Central memory CD8-positive, alpha-beta T cell (primary cell): ENCODE data around the gene EIF5AL1.
"Not testable (repeated sequence)": the region's sequence is repeated elsewhere in the genome, so short reads cannot be mapped to it uniquely, and the experiment has no call there.

Source experiments
- ATAC-seq: fragments of 150-1000 bp; cut with Tn5 transposase; replicated peaks from 2 replicates; pipeline ENCODE4 v1.10.0; 2022; ENCODE audit warnings: mild to moderate bottlenecking, moderate FRiP score, moderate number of reproducible peaks; ENCODE audit not compliant: poor library complexity, severe bottlenecking; ENCODE audit errors: extremely low read depth
- DNase-seq, 2 donors: peaks; one replicate each; pipeline ENCODE4 v3.0.0; 2021; ENCODE audit warnings: low spot score in 2 of 2
- H3K27ac Mint-ChIP-seq: one replicate; pipeline ENCODE4 v1.8.0; 2022; ENCODE audit warnings: low read depth, mild to moderate bottlenecking, moderate library complexity, mixed read lengths
- H3K27me3 Mint-ChIP-seq: one replicate; pipeline ENCODE4 v1.8.0; 2022; ENCODE audit warnings: mixed read lengths
- H3K36me3 Mint-ChIP-seq: one replicate; pipeline ENCODE4 v1.8.0; 2022; ENCODE audit warnings: mild to moderate bottlenecking, moderate library complexity, mixed read lengths; ENCODE audit not compliant: insufficient read depth
- H3K4me1 Mint-ChIP-seq: one replicate; pipeline ENCODE4 v1.8.0; 2022; ENCODE audit warnings: mixed read lengths
- H3K4me3 Mint-ChIP-seq: one replicate; pipeline ENCODE4 v1.8.0; 2022; ENCODE audit warnings: mild to moderate bottlenecking, moderate library complexity, mixed read lengths
- H3K9me3 Mint-ChIP-seq: one replicate; pipeline ENCODE4 v1.8.0; 2022; ENCODE audit warnings: mixed read lengths

Gene EIF5AL1

DNA sequence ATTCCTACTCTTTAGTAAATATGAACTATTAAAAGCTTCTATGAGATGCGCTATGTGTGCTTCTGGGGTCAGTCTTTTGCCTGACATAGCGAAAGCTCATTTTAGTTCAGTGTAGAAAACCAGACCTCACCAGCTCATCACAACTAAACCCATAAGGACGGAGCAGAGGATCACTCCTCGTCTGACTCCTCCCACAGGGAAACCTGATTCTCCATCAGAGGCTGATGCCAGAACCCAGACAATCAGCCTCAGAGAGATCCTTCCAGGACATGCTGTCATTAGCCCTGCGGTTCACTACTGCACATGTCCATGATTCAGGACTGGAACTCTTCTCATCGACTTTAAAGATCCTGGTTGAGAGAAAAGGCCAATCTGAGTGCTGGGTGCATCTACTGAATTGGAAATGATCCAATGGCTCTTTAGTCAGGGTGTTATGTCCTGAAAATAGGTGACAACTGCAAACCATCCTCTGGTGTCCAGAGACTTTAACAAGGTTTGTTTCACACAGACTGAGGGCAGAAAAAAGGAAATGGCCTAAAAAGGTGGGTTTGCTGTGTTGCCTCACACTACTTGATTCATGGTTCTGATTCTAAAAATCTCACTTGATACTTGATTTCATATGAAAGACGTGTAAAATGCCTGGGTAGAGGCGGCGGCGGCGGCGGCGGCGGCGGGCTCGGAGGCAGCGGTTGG is at the start of gene EIF5AL1:
Gene EIF5AL1, plus strand, starts transcription at position 643 of the 693 bp plus-strand sequence. CDS start 117 bp downstream, outside the sequence.
- H3K27me3 Mint-ChIP-seq, H3K4me1 Mint-ChIP-seq, H3K9me3 Mint-ChIP-seq: not testable (repeated sequence)

DNA sequence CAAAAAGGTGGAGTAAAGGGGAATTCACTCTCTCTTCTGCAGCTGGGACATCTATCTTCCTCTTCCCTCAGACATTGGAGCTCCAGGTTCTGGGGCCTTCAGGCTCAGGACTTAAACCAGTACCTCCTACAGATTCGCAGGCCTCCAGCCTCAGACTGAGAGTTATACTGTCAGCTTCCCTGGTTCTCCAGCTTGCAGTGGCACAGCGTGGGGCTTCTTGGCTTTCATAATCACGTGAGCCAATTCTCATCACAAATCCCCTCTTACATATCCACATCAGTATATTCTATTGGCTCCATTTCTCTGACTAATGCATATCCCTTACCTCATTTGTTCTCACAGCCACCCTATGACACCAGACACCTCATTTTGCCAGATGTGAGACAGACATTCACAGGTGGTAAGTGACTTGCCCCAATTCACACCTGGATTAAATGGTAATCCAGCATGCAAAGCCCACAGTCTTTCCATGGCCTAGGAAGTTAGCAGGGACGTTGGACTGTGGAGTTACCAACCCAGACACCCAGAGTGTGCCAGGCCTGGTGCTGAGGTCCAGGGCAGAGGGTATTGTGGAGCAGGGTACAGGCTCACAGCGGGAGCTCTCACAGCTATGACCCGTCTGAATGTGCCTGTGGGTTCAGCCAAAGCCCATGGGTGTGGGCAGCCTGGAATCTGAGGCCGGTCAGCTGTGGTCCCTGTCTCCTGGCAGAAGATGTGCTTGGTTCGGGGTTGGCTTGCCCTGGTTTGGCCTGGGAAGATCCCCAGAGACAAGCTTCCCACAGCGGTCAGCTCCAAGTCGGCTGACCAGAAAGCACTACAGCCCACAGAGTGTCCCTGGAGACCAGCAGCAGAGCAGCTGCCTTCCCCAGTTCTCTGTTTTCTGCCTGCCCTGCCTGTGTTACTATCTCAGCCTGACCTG is 48.5 kb upstream of the EIF5AL1 start:
- Mint-ChIP-seq H3K36me3 (no peaks in the 10 kb centered on the region), H3K27ac (no peak overlapping the region), H3K4me3 (no peak overlapping the region), H3K4me1 (no peaks in the 10 kb centered on the region), H3K27me3 (no peaks in the 10 kb centered on the region), H3K9me3 (no peaks in the 10 kb centered on the region)
- ATAC-seq (no peak), DNase-seq (no peak)

More for the DNA sequence above, at the start of gene EIF5AL1:
- H3K27ac Mint-ChIP-seq, DNase-seq, H3K4me3 Mint-ChIP-seq, ATAC-seq, H3K36me3 Mint-ChIP-seq: not testable (repeated sequence)

DNA sequence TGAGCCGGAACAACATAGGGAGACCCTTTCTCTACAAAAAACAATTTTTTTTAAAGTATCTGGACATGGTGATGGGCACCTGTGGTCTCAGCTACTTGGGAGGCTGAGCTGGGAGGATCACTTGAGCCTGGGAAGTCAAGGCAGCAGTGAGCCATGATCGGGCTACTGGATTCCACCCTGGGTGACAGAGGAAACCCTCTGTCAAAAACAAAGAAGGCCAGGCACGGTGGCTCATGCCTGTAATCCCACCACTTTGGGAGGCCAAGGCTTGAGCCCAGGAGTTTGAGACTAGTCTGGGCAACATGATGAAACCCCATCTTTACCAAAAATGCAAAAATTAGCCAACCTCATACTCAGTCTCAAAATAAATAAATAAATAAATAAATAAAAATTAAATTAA is 47.0 kb upstream of the EIF5AL1 start:
- Mint-ChIP-seq H3K4me3 (no peak overlapping the region), H3K4me1 (no peaks in the 10 kb centered on the region), H3K27ac (no peak overlapping the region), H3K27me3 (no peaks in the 10 kb centered on the region), H3K36me3 (no peaks in the 10 kb centered on the region), H3K9me3 (no peaks in the 10 kb centered on the region)
- DNase-seq (no peak), ATAC-seq (no peak)

DNA sequence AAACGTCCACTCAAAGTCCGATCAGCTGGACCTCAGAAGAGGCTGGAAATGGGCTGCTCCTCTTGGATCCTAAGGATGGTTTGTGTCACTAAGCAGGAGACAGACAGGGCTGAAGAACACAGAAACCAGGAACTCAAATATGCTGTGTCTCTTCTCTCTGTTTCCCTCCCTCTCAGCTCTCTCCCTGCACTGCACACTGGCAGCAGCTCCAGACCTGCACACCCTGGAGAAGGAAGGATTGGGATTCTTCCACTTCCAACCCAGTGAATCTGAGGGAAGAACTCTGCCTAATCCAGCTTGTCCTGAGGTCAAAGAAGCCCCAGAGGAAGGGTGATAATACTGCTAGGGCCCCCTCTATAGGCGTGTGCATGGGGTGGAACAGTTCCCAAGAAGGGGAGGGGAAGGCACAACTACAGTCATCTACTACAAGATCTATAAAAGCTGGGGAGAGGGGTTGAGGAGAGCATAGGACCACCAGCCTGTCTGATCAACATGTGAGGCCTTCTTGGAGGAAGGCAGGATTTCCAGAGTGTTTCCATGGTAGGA is 44.2 kb upstream of the EIF5AL1 start:
- Mint-ChIP-seq H3K27ac (no peak overlapping the region), H3K27me3 (peaks cover 14% of the 10 kb centered on the region), H3K9me3 (no peaks in the 10 kb centered on the region), H3K4me1 (no peaks in the 10 kb centered on the region), H3K36me3 (no peaks in the 10 kb centered on the region), H3K4me3 (no peak overlapping the region)
- ATAC-seq = no peak
- no peak for DNase-seq

DNA sequence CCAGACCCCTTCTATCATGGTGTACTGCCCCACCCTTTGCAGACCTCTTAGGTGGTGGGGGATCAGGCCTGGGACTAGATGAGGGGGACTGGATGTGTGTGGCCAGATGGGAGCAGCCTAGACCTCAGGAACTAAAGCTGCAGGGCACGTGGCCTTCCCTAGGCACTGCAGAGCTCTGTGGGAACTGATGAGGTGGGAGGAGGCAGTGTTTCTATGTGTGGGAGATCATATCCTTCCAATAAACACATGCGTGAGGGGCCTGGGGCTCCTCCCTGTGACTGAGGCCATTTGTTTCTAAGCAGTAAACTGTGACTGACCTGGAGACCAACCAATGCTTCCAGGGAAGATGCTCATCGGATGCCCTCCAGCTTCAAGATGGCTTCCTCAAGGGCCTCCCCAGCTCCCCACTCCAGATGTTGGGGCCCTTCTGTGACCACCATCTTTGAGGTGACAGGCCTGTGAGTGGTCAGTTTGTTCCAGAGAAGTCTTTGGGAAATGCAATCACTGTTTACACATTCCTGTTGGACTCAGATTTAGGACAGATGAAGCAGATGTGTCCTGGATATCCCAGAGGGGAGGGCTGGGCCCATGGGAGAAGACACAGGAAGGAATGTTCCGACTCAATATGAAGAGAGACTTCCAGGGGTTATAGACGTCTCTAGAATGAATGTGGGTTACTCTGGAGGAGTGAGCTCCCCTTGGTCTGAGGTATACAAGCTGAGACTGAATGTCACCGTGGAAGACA is 43.3 kb upstream of the EIF5AL1 start:
- H3K4me3 Mint-ChIP-seq = no peak overlapping the region
- H3K27ac Mint-ChIP-seq = no peak overlapping the region
- no peaks in the 10 kb centered on the region for H3K9me3 Mint-ChIP-seq
- no peaks in the 10 kb centered on the region for H3K36me3 Mint-ChIP-seq
- H3K27me3 Mint-ChIP-seq = peaks cover 23% of the 10 kb centered on the region
- ATAC-seq (no peak), DNase-seq (no peak)
- no peaks in the 10 kb centered on the region for H3K4me1 Mint-ChIP-seq

DNA sequence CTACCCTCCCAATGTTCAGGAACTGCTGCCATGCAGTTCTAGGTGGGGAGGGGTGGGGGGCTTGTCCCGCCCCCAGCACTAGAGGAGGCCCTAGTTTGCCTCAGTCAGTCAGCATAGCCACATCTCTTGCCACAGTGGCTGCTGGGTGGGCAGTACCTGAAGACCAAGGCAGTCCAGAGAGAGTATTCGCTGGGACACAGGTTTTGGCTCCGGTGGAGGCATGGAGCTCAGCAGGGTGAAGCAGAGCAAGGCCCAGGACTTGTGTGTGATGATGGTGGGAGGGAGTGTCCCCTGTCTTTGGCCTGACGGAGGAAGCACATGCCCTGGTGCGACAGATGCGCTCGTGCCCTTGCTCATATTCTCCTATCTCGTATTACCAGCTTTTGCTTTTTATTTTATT is 42.2 kb upstream of the EIF5AL1 start:
- Mint-ChIP-seq H3K36me3 (no peaks in the 10 kb centered on the region), H3K4me3 (no peak overlapping the region), H3K4me1 (no peaks in the 10 kb centered on the region), H3K27me3 (peaks cover 28% of the 10 kb centered on the region), H3K27ac (no peak overlapping the region), H3K9me3 (no peaks in the 10 kb centered on the region)
- no peak for DNase-seq
- ATAC-seq = no peak

DNA sequence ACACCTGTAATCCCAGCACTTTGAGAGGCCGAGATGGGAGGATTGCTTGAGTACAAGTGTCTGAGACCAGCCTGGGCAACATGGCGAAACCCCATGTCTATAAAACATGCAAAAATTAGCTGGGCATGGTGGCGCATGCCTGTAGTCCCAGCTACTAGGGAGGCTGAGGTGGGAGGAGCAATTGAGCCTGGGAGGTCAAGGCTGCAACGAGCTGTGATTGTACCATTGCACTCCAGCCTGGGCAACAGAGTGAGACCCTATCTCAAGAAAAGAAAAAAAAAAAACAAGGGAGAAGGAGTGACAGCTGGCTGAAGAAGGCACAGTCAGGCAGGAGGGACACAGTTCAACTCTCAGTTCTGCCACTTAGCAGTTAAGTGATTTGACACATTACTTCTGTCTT is 40.6 kb upstream of the EIF5AL1 start:
- H3K4me1 Mint-ChIP-seq = no peaks in the 10 kb centered on the region
- DNase-seq (no peak), ATAC-seq (no peak)
- H3K4me3 Mint-ChIP-seq = no peak overlapping the region
- no peaks in the 10 kb centered on the region for H3K36me3 Mint-ChIP-seq
- H3K9me3 Mint-ChIP-seq = no peaks in the 10 kb centered on the region
- H3K27me3 Mint-ChIP-seq = peaks cover 44% of the 10 kb centered on the region
- H3K27ac Mint-ChIP-seq = no peak overlapping the region

DNA sequence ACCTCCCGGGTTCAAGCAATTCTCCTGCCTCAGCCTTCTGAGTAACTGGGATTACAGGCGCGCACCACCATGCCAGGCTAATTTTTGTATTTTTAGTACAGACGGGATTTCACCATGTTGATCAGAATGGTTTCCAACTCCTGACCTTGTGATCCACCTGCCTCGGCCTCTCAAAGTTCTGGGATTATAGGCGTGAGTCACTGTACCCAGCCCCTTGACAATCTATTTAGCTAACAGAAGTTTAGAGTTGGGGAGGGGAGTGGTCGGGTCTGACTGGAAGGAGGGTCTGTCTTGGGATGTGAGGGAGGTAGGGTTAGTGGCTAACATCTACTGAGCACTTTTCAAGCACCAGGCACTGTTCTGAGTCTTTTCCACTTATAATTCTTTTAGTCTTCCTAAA is 39.9 kb upstream of the EIF5AL1 start:
- Mint-ChIP-seq H3K9me3 (no peaks in the 10 kb centered on the region), H3K36me3 (no peaks in the 10 kb centered on the region), H3K4me3 (no peak overlapping the region), H3K27ac (no peak overlapping the region), H3K4me1 (no peaks in the 10 kb centered on the region), H3K27me3 (peaks cover 50% of the 10 kb centered on the region)
- ATAC-seq = no peak
- no peak for DNase-seq

DNA sequence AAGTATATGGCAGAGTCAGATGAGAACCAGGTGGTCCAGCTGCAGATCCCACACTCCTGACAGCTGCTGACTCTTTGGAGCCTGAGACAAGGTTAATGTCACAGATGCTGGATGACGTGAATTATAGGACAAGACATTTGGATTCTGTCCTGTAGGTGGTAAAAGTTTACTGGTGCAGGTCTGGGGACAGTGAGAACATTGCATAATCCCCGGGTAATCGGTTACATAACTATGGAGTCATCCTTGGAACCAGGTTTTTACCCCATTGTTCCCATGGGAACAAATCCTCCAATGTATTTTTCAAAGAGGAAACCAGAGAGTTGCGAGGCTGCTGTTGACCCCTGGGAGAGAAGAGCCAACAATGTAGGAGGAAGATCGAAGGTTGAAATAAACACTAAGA is 39.4 kb upstream of the EIF5AL1 start:
- DNase-seq (no peak), ATAC-seq (no peak)
- Mint-ChIP-seq H3K27me3 (peaks cover 55% of the 10 kb centered on the region), H3K4me3 (no peak overlapping the region), H3K27ac (no peak overlapping the region), H3K4me1 (no peaks in the 10 kb centered on the region), H3K9me3 (no peaks in the 10 kb centered on the region), H3K36me3 (no peaks in the 10 kb centered on the region)

DNA sequence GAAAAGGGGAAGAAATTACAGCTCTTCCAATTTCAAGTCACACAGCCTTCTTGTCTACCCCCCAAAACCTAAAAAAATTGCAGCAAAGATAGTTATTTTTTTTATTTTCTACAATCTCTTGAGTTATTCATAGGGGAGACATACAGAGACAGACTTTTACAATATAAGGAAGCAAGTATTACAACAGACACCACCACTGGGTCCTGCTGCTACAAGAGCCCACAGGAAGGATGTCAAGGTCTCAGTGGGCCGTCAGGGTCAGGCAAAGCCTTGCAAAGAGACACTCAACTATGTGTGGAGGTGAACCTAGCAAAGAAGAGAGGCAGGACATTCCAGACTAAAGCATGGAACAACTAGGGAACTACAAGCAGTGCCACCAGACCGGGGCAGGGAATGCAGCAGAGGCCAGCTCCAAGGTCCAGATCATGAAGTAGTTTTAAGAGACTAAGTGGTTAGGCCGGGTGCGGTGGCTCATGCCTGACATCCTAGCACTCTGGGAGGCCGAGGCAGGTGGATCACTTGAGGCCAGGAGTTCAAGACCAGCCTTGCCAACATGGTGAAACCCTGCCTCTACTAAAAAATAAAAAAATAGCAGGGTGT is 38.7 kb upstream of the EIF5AL1 start:
- ATAC-seq (no peak), DNase-seq (no peak)
- H3K4me3 Mint-ChIP-seq = no peak overlapping the region
- peaks cover 56% of the 10 kb centered on the region for H3K27me3 Mint-ChIP-seq
- no peaks in the 10 kb centered on the region for H3K36me3 Mint-ChIP-seq
- no peak overlapping the region for H3K27ac Mint-ChIP-seq
- H3K4me1 Mint-ChIP-seq = no peaks in the 10 kb centered on the region
- no peaks in the 10 kb centered on the region for H3K9me3 Mint-ChIP-seq

DNA sequence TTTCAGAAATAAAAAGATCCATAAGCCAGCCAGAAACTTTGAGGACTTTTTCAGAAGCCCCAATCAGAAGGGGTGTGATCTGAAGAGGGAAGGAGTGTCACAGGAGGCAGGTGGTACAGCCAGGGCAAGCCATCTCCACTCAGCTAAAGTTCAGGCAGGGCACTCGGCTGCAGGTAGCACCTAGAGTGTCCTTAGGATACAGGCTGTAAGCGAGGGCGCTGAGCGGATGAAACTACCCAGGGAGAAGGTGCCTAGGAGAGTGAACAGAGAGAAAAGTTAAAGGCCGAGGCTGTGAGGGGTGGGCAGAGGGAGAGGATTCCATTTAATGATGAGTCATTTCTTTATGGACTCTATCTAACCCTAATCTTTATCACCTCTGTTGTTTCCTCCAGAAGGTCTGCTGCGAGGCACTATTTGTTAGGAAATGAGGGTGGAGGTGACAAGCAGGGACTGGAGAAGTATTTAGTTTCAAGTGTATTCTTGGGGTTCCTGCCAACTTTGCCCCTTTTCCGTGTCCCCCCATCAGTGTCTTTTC is 37.1 kb upstream of the EIF5AL1 start:
- Mint-ChIP-seq H3K9me3 (no peaks in the 10 kb centered on the region), H3K36me3 (no peaks in the 10 kb centered on the region)
- ATAC-seq = no peak

DNA sequence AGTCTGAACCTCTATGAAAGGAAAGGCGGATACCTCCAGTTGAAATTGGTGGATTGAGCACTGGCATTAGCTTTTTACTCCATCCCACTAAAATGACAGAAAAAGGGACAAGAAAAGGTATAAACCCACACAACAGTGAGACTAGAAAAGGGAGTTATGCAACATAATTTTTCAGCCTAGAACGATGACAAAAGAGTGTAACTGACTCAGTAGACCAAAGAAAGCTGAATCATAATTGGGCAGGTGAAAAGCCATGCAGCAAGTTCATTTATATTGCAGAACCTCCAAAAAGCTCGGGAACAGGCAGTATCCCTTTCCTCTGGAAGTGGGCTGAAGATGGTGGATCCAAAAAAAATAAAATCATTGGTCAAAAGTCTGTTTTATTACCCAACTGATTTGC is 36.5 kb upstream of the EIF5AL1 start:
- Mint-ChIP-seq H3K27me3 (peaks cover 56% of the 10 kb centered on the region), H3K9me3 (no peaks in the 10 kb centered on the region), H3K27ac (no peak overlapping the region), H3K36me3 (no peaks in the 10 kb centered on the region), H3K4me1 (no peaks in the 10 kb centered on the region), H3K4me3 (no peak overlapping the region)
- DNase-seq (no peak), ATAC-seq (no peak)

More for the DNA sequence above, 37.1 kb upstream of the EIF5AL1 start:
- Mint-ChIP-seq H3K27ac (no peak overlapping the region), H3K27me3 (peaks cover 56% of the 10 kb centered on the region), H3K4me3 (no peak overlapping the region), H3K4me1 (no peaks in the 10 kb centered on the region)
- DNase-seq = no peak
